GM23338 (cell line): ENCODE measurements around the gene BLOC1S5. TPM values are rescaled to one million over a fixed set of nuclear protein-coding genes. Genes with fewer than 3 reads are reported as not detected.

Experiments used
- ATAC-seq: fragments of 200-7000 bp; cut with Tn5 transposase; 3 replicates; pipeline ENCODE4 v1.9.1; 2020
- DNase-seq: peaks from one replicate; pipeline ENCODE4 v3.0.0-alpha.2; 2015; ENCODE audit warnings: low spot score
- H2AFZ ChIP-seq: fragments of 200-600 bp; sonication (generic); 2 replicates; pipeline ENCODE4 v1.8.0; 2016; ENCODE audit warnings: antibody characterized with exemption, mild to moderate bottlenecking, moderate library complexity
- H3F3A ChIP-seq: fragments of 200-600 bp; sonication (generic); replicated peaks from 2 replicates; pipeline ENCODE4 v1.8.0; 2017; ENCODE audit warnings: antibody characterized with exemption, mixed run types, low read depth
- H3K27ac ChIP-seq: fragments of 200-600 bp; sonication (generic); 2 replicates; pipeline ENCODE4 v1.6.1; 2016; ENCODE audit warnings: low read depth
- H3K27me3 ChIP-seq: fragments of 200-600 bp; sonication (generic); 2 replicates; pipeline ENCODE4 v1.8.0; 2016; ENCODE audit warnings: mild to moderate bottlenecking, mixed run types, moderate library complexity; ENCODE audit not compliant: insufficient read depth
- H3K36me3 ChIP-seq: fragments of 200-600 bp; sonication (generic); 2 replicates; pipeline ENCODE4 v1.8.0; 2016; ENCODE audit warnings: mild to moderate bottlenecking; ENCODE audit not compliant: insufficient read depth
- H3K4me1 ChIP-seq: fragments of 200-600 bp; sonication (generic); 2 replicates; pipeline ENCODE4 v1.8.0; 2016; ENCODE audit warnings: mild to moderate bottlenecking, moderate library complexity; ENCODE audit not compliant: insufficient read depth
- H3K4me2 ChIP-seq: fragments of 200-600 bp; sonication (generic); 2 replicates; pipeline ENCODE4 v1.7.1; 2017; ENCODE audit warnings: mixed run types
- H3K4me3 ChIP-seq: fragments of 200-600 bp; sonication (generic); 2 replicates; pipeline ENCODE4 v1.6.1; 2016; ENCODE audit warnings: mixed run types
- H3K79me2 ChIP-seq: fragments of 200-600 bp; sonication (generic); replicated peaks from 2 replicates; pipeline ENCODE4 v1.8.0; 2017; ENCODE audit warnings: mild to moderate bottlenecking; ENCODE audit not compliant: insufficient read depth
- H3K9me2 ChIP-seq: fragments of 200-600 bp; sonication (generic); 2 replicates; pipeline ENCODE4 v1.8.0; 2017; ENCODE audit not compliant: insufficient read depth
- H4K20me1 ChIP-seq: fragments of 200-600 bp; sonication (generic); replicated peaks from 2 replicates; pipeline ENCODE4 v1.8.0; 2017; ENCODE audit warnings: mild to moderate bottlenecking; ENCODE audit not compliant: insufficient read depth
- H3K27ac Mint-ChIP-seq: 2 replicates; pipeline ENCODE4 v1.8.0; 2020; ENCODE audit warnings: inconsistent platforms, mild to moderate bottlenecking, moderate library complexity, mixed read lengths
- H3K27me3 Mint-ChIP-seq: 3 replicates; pipeline ENCODE4 v1.8.0; 2022; ENCODE audit warnings: low read depth, mild to moderate bottlenecking, moderate library complexity, mixed read lengths, inconsistent platforms; ENCODE audit not compliant: insufficient read depth, poor library complexity
- H3K36me3 Mint-ChIP-seq: 3 replicates; pipeline ENCODE4 v1.8.0; 2021; ENCODE audit warnings: low read depth, mild to moderate bottlenecking, inconsistent platforms, moderate library complexity, mixed read lengths
- H3K4me1 Mint-ChIP-seq: 3 replicates; pipeline ENCODE4 v1.8.0; 2020; ENCODE audit warnings: mild to moderate bottlenecking, inconsistent platforms, mixed read lengths
- H3K4me3 Mint-ChIP-seq: 3 replicates; pipeline ENCODE4 v1.8.0; 2021; ENCODE audit warnings: moderate library complexity, mild to moderate bottlenecking, inconsistent platforms, mixed read lengths
- H3K9me3 Mint-ChIP-seq: 3 replicates; pipeline ENCODE4 v1.8.0; 2020; ENCODE audit warnings: moderate library complexity, mild to moderate bottlenecking, inconsistent platforms, mixed read lengths
- EZH2 ChIP-seq: fragments of 200-600 bp; sonication (generic); IDR thresholded peaks from one replicate; pipeline ENCODE4 v1.8.0; 2017; ENCODE audit warnings: antibody characterized with exemption, mild to moderate bottlenecking, low read depth; ENCODE audit not compliant: unreplicated experiment
- EZH2phosphoT487 ChIP-seq: fragments of 200-600 bp; sonication (generic); IDR thresholded peaks from one replicate; pipeline ENCODE4 v1.8.1; 2018; ENCODE audit warnings: antibody characterized with exemption; ENCODE audit not compliant: unreplicated experiment
- JUNB ChIP-seq: IDR thresholded peaks from one replicate; pipeline ENCODE4 v1.6.1; 2016; ENCODE audit warnings: antibody characterized with exemption; ENCODE audit not compliant: unreplicated experiment
- NANOG ChIP-seq: IDR thresholded peaks from 2 replicates; pipeline ENCODE4 v1.6.1; 2016; ENCODE audit warnings: antibody characterized with exemption, borderline replicate concordance
- POLR2AphosphoS5 ChIP-seq: IDR thresholded peaks from 2 replicates; pipeline ENCODE4 v1.6.1; 2016; ENCODE audit warnings: antibody characterized with exemption, low read depth
- STAT1 ChIP-seq: IDR thresholded peaks from one replicate; pipeline ENCODE4 v1.6.1; 2016; ENCODE audit warnings: antibody characterized with exemption; ENCODE audit not compliant: unreplicated experiment
- ZNF114 ChIP-seq: fragments of 250-450 bp; sonication (Bioruptor Pico); IDR thresholded peaks from 2 replicates; pipeline ENCODE4 v1.5.0; 2020; ENCODE audit warnings: mild to moderate bottlenecking, moderate library complexity
- ZNF331 ChIP-seq: fragments of 250-450 bp; sonication (Bioruptor Pico); IDR thresholded peaks from 2 replicates; pipeline ENCODE4 v1.5.0; 2020; ENCODE audit warnings: low read depth, mild to moderate bottlenecking, moderate library complexity
- polyA plus RNA-seq: library from polyadenylated mRNA; unstranded; fragments of >200 nt; fragmentation: Nextera tagmentation; extraction: Ambion mirVana; gene quantifications from 2 replicates; pipeline ENCODE4 v1.2.1, GENCODE V29; 2016
- total RNA-seq: library from RNA; depleted of rRNA; stranded (reverse); fragments of >200 nt; shearing (Covaris generic); gene quantifications from 2 replicates; pipeline ENCODE4 v1.2.3, GENCODE V29; 2014
- TF ChIP-seq, protein P1 (sequence below): fragments of 250-450 bp; sonication (Bioruptor Pico); IDR thresholded peaks from 2 replicates; pipeline ENCODE4 v1.5.0; 2020; ENCODE audit warnings: mild to moderate bottlenecking, moderate library complexity
- TF ChIP-seq, protein P2 (sequence below), 2 experiments: fragments of 200-600 bp in 1 of 2; sonication (generic) in 1 of 2; conservative IDR thresholded peaks; 2 replicates each; pipeline versions ENCODE4 v1.5.1 to v1.6.1; 2016 to 2017; ENCODE audit warnings: antibody characterized with exemption in 2 of 2, low read depth in 2 of 2, mild to moderate bottlenecking in 2 of 2, moderate library complexity in 1 of 2
- TF ChIP-seq, protein P3 (sequence below): IDR thresholded peaks from 2 replicates; pipeline ENCODE4 v1.6.1; 2016; ENCODE audit warnings: antibody characterized with exemption

BLOC1S5 gene
- total and polyA plus RNA-seq, 2 experiments from 2014 or later: 14.9 to 16.6 TPM

DNA sequence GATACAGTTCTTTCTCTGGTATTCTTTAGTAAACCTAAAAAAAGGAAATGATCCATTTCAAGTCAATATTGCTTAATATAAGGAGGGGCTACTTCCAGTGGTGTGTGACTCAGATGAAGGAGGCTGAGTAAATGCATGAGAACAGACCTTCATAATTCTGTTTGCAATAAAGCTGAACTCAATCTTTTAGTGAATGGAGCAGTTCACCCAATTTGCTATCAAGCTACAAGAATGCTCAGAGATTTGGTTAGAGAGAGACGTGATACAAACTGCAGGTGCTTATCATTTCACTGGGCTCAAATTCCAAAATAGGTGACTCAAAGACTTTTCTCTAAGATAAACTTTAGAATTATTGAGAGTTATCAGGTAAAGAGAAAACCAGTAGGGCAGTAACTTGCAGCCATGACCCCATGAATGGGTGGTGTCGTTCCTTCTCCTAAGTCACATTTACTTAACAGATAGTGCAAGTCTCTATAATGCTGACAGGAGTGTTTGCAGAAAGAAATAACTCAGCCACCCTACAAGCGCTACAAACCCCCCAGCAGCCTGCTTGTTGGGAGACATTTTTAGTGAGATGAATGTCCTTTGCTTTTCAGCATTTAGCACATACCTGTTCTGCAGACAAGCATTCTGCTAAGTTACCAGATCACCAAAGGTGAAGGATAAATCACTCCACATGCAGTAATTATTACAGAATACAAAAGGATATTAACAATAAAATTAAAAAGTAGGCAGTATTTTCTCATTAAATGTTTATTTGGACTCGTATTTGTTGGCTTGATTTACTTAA, 16.4 kb upstream of the BLOC1S5 start:
- no peaks in the 10 kb centered on the region; the same call in 2 of the 3 replicates for H3K9me3 Mint-ChIP-seq
- Histone ChIP-seq H2AFZ (no peak overlapping the region), H3K9me2 (peaks cover 3% of the 10 kb centered on the region; the same call in 1 of the 2 replicates), H3K4me2 (no peak overlapping the region), H3F3A (no peaks in the 10 kb centered on the region), H3K4me3 (no peak overlapping the region), H3K79me2 (peaks cover 28% of the 10 kb centered on the region), H4K20me1 (peaks cover 37% of the 10 kb centered on the region), H3K27ac (no peak overlapping the region), H3K36me3 (peaks cover 5% of the 10 kb centered on the region; the same call in 1 of the 2 replicates), H3K4me1 (no peaks in the 10 kb centered on the region; the same call in 1 of the 2 replicates), H3K27me3 (no peaks in the 10 kb centered on the region)
- H3K36me3 Mint-ChIP-seq: peaks cover 41% of the 10 kb centered on the region
- H3K4me3 Mint-ChIP-seq: no peak overlapping the region
- TF ChIP-seq NANOG (no peak), ZNF114 (CRISPR knock-in tag) (no peak), ZNF331 (CRISPR knock-in tag) (no peak), STAT1 (no peak), EZH2phosphoT487 (no peak), EZH2 (no peak), JUNB (no peak), POLR2AphosphoS5 (no peak)
- TF ChIP-seq, protein P1, sequence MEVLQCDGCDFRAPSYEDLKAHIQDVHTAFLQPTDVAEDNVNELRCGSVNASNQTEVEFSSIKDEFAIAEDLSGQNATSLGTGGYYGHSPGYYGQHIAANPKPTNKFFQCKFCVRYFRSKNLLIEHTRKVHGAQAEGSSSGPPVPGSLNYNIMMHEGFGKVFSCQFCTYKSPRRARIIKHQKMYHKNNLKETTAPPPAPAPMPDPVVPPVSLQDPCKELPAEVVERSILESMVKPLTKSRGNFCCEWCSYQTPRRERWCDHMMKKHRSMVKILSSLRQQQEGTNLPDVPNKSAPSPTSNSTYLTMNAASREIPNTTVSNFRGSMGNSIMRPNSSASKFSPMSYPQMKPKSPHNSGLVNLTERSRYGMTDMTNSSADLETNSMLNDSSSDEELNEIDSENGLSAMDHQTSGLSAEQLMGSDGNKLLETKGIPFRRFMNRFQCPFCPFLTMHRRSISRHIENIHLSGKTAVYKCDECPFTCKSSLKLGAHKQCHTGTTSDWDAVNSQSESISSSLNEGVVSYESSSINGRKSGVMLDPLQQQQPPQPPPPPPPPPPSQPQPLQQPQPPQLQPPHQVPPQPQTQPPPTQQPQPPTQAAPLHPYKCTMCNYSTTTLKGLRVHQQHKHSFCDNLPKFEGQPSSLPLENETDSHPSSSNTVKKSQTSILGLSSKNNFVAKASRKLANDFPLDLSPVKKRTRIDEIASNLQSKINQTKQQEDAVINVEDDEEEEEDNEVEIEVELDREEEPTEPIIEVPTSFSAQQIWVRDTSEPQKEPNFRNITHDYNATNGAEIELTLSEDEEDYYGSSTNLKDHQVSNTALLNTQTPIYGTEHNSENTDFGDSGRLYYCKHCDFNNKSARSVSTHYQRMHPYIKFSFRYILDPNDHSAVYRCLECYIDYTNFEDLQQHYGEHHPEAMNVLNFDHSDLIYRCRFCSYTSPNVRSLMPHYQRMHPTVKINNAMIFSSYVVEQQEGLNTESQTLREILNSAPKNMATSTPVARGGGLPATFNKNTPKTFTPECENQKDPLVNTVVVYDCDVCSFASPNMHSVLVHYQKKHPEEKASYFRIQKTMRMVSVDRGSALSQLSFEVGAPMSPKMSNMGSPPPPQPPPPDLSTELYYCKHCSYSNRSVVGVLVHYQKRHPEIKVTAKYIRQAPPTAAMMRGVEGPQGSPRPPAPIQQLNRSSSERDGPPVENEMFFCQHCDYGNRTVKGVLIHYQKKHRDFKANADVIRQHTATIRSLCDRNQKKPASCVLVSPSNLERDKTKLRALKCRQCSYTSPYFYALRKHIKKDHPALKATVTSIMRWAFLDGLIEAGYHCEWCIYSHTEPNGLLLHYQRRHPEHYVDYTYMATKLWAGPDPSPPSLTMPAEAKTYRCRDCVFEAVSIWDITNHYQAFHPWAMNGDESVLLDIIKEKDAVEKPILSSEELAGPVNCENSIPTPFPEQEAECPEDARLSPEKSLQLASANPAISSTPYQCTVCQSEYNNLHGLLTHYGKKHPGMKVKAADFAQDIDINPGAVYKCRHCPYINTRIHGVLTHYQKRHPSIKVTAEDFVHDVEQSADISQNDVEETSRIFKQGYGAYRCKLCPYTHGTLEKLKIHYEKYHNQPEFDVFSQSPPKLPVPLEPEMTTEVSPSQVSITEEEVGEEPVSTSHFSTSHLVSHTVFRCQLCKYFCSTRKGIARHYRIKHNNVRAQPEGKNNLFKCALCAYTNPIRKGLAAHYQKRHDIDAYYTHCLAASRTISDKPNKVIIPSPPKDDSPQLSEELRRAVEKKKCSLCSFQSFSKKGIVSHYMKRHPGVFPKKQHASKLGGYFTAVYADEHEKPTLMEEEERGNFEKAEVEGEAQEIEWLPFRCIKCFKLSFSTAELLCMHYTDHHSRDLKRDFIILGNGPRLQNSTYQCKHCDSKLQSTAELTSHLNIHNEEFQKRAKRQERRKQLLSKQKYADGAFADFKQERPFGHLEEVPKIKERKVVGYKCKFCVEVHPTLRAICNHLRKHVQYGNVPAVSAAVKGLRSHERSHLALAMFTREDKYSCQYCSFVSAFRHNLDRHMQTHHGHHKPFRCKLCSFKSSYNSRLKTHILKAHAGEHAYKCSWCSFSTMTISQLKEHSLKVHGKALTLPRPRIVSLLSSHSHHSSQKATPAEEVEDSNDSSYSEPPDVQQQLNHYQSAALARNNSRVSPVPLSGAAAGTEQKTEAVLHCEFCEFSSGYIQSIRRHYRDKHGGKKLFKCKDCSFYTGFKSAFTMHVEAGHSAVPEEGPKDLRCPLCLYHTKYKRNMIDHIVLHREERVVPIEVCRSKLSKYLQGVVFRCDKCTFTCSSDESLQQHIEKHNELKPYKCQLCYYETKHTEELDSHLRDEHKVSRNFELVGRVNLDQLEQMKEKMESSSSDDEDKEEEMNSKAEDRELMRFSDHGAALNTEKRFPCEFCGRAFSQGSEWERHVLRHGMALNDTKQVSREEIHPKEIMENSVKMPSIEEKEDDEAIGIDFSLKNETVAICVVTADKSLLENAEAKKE (CRISPR knock-in tag): no peak
- TF ChIP-seq, protein P2, sequence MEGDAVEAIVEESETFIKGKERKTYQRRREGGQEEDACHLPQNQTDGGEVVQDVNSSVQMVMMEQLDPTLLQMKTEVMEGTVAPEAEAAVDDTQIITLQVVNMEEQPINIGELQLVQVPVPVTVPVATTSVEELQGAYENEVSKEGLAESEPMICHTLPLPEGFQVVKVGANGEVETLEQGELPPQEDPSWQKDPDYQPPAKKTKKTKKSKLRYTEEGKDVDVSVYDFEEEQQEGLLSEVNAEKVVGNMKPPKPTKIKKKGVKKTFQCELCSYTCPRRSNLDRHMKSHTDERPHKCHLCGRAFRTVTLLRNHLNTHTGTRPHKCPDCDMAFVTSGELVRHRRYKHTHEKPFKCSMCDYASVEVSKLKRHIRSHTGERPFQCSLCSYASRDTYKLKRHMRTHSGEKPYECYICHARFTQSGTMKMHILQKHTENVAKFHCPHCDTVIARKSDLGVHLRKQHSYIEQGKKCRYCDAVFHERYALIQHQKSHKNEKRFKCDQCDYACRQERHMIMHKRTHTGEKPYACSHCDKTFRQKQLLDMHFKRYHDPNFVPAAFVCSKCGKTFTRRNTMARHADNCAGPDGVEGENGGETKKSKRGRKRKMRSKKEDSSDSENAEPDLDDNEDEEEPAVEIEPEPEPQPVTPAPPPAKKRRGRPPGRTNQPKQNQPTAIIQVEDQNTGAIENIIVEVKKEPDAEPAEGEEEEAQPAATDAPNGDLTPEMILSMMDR (conservative IDR thresholded peaks at IDR 0.05; ENCODE audit: low read depth in 2 of 2): no peak
- TF ChIP-seq, protein P3, sequence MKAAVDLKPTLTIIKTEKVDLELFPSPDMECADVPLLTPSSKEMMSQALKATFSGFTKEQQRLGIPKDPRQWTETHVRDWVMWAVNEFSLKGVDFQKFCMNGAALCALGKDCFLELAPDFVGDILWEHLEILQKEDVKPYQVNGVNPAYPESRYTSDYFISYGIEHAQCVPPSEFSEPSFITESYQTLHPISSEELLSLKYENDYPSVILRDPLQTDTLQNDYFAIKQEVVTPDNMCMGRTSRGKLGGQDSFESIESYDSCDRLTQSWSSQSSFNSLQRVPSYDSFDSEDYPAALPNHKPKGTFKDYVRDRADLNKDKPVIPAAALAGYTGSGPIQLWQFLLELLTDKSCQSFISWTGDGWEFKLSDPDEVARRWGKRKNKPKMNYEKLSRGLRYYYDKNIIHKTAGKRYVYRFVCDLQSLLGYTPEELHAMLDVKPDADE: no peak
- DNase-seq: no peak
- peak overlapping the region; percentile 69; the same call in 1 of the 2 replicates for H3K27ac Mint-ChIP-seq
- ATAC-seq: no peak
- H3K27me3 Mint-ChIP-seq: peaks cover 3% of the 10 kb centered on the region
- peaks cover 11% of the 10 kb centered on the region; the same call in 2 of the 3 replicates for H3K4me1 Mint-ChIP-seq
